ENCODE results near the gene NYAP1. TPM values are rescaled to one million over a fixed set of nuclear protein-coding genes. Genes with fewer than 3 reads are reported as not detected.

The NYAP1 gene
- total RNA-seq, 4 donors from 2014 or later, result 0.39 to 2.1 (median 1.5) TPM

- TF ChIP-seq POLR2A (IDR thresholded peaks at IDR 0.05) (no peak), CTCF (IDR thresholded peaks at IDR 0.05) (no peak)
- no peak overlapping the region for H3K4me3 ChIP-seq (ENCODE audit: low read depth, poor library complexity, severe bottlenecking)
- 91 to 92% methylated on average over 6 of the region's 6 CpGs for WGBS, 2 donors
- DNase-seq (ENCODE audit: low spot score in 2 of 2), result no peak
- intact Hi-C loops (cut with DNase I; ENCODE audit: low total_unique reads), result no loop called here
These were observed 26.7 kb upstream of the NYAP1 start for GRCh38 chr7:100457033-100457432.

GRCh38 chr7:100464210-100464660, 19.5 kb upstream of the NYAP1 start, which contains the start of gene SPACDR:
SPACDR (minus strand) TSS chr7:100464260; CDS start chr7:100464025, 235 bp downstream.
- WGBS, 2 donors, result 82 to 84% methylated on average over 7 of the region's 7 CpGs
- intact Hi-C loops (cut with DNase I; ENCODE audit: low total_unique reads), result loop anchor here (10.0 kb wide), 1 partner anchor 391 kb away; the partner anchor contains the start of gene SLC12A9
- DNase-seq (ENCODE audit: low spot score in 2 of 2), result no peak

GRCh38 chr7:100464791-100465190, 18.9 kb upstream of the NYAP1 start:
- 90 to 94% methylated on average over 2 of the region's 2 CpGs for WGBS, 2 donors
- DNase-seq (ENCODE audit: low spot score in 2 of 2), result no peak
- no peak overlapping the region for H3K4me3 ChIP-seq (ENCODE audit: low read depth, poor library complexity, severe bottlenecking)
- intact Hi-C loops (cut with DNase I; ENCODE audit: low total_unique reads), result loop anchor here (10.0 kb wide), 1 partner anchor 390 kb away; the partner anchor contains the start of gene SLC12A9
- TF ChIP-seq CTCF (IDR thresholded peaks at IDR 0.05) (no peak), POLR2A (IDR thresholded peaks at IDR 0.05) (no peak)

More at GRCh38 chr7:100464210-100464660, 19.5 kb upstream of the NYAP1 start, which contains the start of gene SPACDR:
- H3K4me3 ChIP-seq (ENCODE audit: low read depth, poor library complexity, severe bottlenecking), result no peak within 1 kb of the TSS
- no peak for TF ChIP-seq CTCF (IDR thresholded peaks at IDR 0.05)
- TF ChIP-seq POLR2A (IDR thresholded peaks at IDR 0.05), result no peak

GRCh38 chr7:100465299-100465698, 18.4 kb upstream of the NYAP1 start:
- H3K4me3 ChIP-seq (ENCODE audit: low read depth, poor library complexity, severe bottlenecking), result no peak overlapping the region
- WGBS, 2 donors, result 75% methylated on average over 8 of the region's 8 CpGs
- no peak for DNase-seq (ENCODE audit: low spot score in 2 of 2)
- TF ChIP-seq POLR2A (IDR thresholded peaks at IDR 0.05) (no peak), CTCF (IDR thresholded peaks at IDR 0.05) (no peak)
- intact Hi-C loops (cut with DNase I; ENCODE audit: low total_unique reads), result loop anchor here (10.0 kb wide), 1 partner anchor 390 kb away; the partner anchor contains the start of gene SLC12A9

- DNase-seq (ENCODE audit: low spot score in 2 of 2), result no peak
- no peak for TF ChIP-seq CTCF (IDR thresholded peaks at IDR 0.05)
- no peak for TF ChIP-seq POLR2A (IDR thresholded peaks at IDR 0.05)
- no peak overlapping the region for H3K4me3 ChIP-seq (ENCODE audit: low read depth, poor library complexity, severe bottlenecking)
- WGBS, 2 donors, result 11 to 21% methylated on average over 2 to 16 of the region's 17 CpGs
- intact Hi-C loops (cut with DNase I; ENCODE audit: low total_unique reads), result loop anchor here (10.0 kb wide), 1 partner anchor 389 kb away; the partner anchor contains the start of gene SLC12A9
These were observed 17.9 kb upstream of the NYAP1 start for GRCh38 chr7:100465702-100466311.

Data from lower leg skin (tissue), 4 donors.